ENCODE measurements around the gene HAUS8.

DNA sequence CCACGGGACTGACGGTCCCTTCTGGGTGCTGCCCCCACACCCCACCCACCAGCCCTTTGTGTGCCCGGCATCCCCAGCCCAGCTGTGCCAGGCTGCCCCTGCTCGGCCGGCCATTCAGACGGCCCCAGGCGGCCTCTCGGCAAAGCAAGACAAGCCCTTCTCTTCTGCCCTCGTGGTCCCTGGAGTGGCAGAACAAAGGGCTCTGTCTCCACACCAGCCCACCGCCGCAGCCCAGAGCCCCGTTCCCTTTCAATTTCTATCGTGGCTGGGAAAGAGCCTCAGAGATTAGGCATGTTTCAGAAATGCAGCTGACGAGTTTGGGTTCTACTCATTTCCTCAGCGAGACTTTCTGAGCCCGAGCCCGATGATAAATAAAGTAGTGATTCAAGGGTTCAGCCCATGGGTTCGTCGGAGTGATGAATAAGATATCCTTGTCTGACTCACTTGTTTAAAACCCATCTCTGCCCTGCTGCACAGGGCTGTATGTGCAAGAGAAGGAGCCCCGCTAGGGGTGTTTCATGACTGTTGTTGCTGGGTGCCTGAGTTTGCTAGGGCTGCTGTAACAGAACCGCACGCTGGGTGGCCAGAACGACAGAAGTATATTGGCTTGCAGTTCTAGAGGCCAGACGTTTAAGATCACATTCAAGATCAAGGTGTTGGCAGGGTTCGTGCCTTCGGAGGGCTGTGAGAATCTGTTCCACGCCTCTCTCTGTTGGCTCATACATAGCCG, 4.6 kb upstream of the HAUS8 start:
- TF ChIP-seq, protein P1, sequence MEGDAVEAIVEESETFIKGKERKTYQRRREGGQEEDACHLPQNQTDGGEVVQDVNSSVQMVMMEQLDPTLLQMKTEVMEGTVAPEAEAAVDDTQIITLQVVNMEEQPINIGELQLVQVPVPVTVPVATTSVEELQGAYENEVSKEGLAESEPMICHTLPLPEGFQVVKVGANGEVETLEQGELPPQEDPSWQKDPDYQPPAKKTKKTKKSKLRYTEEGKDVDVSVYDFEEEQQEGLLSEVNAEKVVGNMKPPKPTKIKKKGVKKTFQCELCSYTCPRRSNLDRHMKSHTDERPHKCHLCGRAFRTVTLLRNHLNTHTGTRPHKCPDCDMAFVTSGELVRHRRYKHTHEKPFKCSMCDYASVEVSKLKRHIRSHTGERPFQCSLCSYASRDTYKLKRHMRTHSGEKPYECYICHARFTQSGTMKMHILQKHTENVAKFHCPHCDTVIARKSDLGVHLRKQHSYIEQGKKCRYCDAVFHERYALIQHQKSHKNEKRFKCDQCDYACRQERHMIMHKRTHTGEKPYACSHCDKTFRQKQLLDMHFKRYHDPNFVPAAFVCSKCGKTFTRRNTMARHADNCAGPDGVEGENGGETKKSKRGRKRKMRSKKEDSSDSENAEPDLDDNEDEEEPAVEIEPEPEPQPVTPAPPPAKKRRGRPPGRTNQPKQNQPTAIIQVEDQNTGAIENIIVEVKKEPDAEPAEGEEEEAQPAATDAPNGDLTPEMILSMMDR (conservative IDR thresholded peaks at IDR 0.05; ENCODE audit: low read length): peak; percentile 78
- TF ChIP-seq EZH2phosphoT487 (IDR thresholded peaks at IDR 0.05; ENCODE audit: borderline replicate concordance, low read depth, low read length): no peak
